Neural cell (in vitro differentiated cells): ENCODE results near the gene RIN3. TPM values are rescaled to one million over a fixed set of nuclear protein-coding genes. Genes with fewer than 3 reads are reported as not detected.

Experiments
- H2AFZ ChIP-seq: fragments of 200-600, 300-800 bp; sonication (generic), shearing (Covaris generic); 2 replicates; pipeline ENCODE4 v1.6.0; 2014; ENCODE audit warnings: low read depth, mild to moderate bottlenecking, antibody characterized with exemption, low read length, moderate library complexity
- H3F3A ChIP-seq: fragments of 200-600 bp; shearing (Covaris generic); 2 replicates; pipeline ENCODE4 v1.6.1; 2016; ENCODE audit warnings: mild to moderate bottlenecking, moderate library complexity, mixed read lengths, antibody characterized with exemption, low read length; ENCODE audit not compliant: insufficient read depth, poor library complexity, severe bottlenecking
- H3K27ac ChIP-seq: fragments of 200-600, 300-800 bp; sonication (generic), shearing (Covaris generic); 2 replicates; pipeline ENCODE4 v1.5.1; 2014; ENCODE audit warnings: mild to moderate bottlenecking, low read length, moderate library complexity
- H3K27me3 ChIP-seq: fragments of 300-800, 200-600 bp; sonication (generic), shearing (Covaris generic); 2 replicates; pipeline ENCODE4 v1.6.0; 2014; ENCODE audit warnings: mild to moderate bottlenecking, low read depth, low read length, moderate library complexity; ENCODE audit not compliant: insufficient read depth
- H3K36me3 ChIP-seq: fragments of 300-800, 200-600 bp; sonication (generic), shearing (Covaris generic); 2 replicates; pipeline ENCODE4 v1.5.1; 2014; ENCODE audit warnings: mild to moderate bottlenecking, antibody characterized with exemption, low read length, moderate library complexity; ENCODE audit not compliant: insufficient read depth
- H3K4me2 ChIP-seq: fragments of 300-800, 200-600 bp; sonication (generic), shearing (Covaris generic); 2 replicates; pipeline ENCODE4 v1.6.0; 2014; ENCODE audit warnings: mild to moderate bottlenecking, low read length
- H3K4me3 ChIP-seq: fragments of 300-800, 200-600 bp; sonication (generic), shearing (Covaris generic); 2 replicates; pipeline ENCODE4 v1.5.1; 2014; ENCODE audit warnings: mild to moderate bottlenecking, low read length, moderate library complexity
- H3K79me2 ChIP-seq: fragments of 200-600 bp; shearing (Covaris generic); replicated peaks from 2 replicates; pipeline ENCODE4 v1.6.0; 2014; ENCODE audit warnings: mild to moderate bottlenecking, low read length, moderate library complexity; ENCODE audit not compliant: insufficient read depth
- H3K9ac ChIP-seq: fragments of 300-800, 200-600 bp; sonication (generic), shearing (Covaris generic); 2 replicates; pipeline ENCODE4 v1.6.1; 2016; ENCODE audit warnings: mild to moderate bottlenecking, low read length, mixed read lengths
- H3K9me2 ChIP-seq: fragments of 200-600 bp; shearing (Covaris generic); 2 replicates; pipeline ENCODE4 v1.6.1; 2016; ENCODE audit warnings: mild to moderate bottlenecking, low read length, mixed read lengths; ENCODE audit not compliant: insufficient read depth
- H3K9me3 ChIP-seq: fragments of 200-600, 300-800 bp; sonication (generic), shearing (Covaris generic); 2 replicates; pipeline ENCODE4 v1.6.1; 2016; ENCODE audit warnings: mild to moderate bottlenecking, mixed run types, low read length, moderate library complexity, mixed read lengths
- H4K20me1 ChIP-seq: fragments of 200-600 bp; shearing (Covaris generic); 2 replicates; pipeline ENCODE4 v1.6.1; 2016; ENCODE audit warnings: mild to moderate bottlenecking, mixed run types; ENCODE audit not compliant: insufficient read depth
- CTCF ChIP-seq: fragments of 450-650 bp; IDR thresholded peaks from 2 replicates; pipeline ENCODE4 v1.5.1; 2014; ENCODE audit warnings: antibody characterized with exemption, mild to moderate bottlenecking, moderate library complexity; ENCODE audit not compliant: poor library complexity, severe bottlenecking
- EP300 ChIP-seq: fragments of 450-650 bp; conservative IDR thresholded peaks from 2 replicates; pipeline ENCODE4 v1.6.1; 2014; ENCODE audit warnings: antibody characterized with exemption, mild to moderate bottlenecking, moderate library complexity; ENCODE audit not compliant: poor library complexity, severe bottlenecking
- EZH2 ChIP-seq: fragments of 200-600, 300-800 bp; shearing (Covaris generic), sonication (generic); IDR thresholded peaks from 2 replicates; pipeline ENCODE4 v1.6.1; 2014; ENCODE audit warnings: antibody characterized with exemption, low read length, borderline replicate concordance, mild to moderate bottlenecking; ENCODE audit not compliant: insufficient read depth, poor library complexity, severe bottlenecking
- MXI1 ChIP-seq: fragments of 450-650 bp; conservative IDR thresholded peaks from 2 replicates; pipeline ENCODE4 v1.6.1; 2014; ENCODE audit warnings: antibody characterized with exemption, mild to moderate bottlenecking; ENCODE audit not compliant: poor library complexity, severe bottlenecking
- POLR2AphosphoS5 ChIP-seq: IDR thresholded peaks from 2 replicates; pipeline ENCODE4 v1.6.1; 2012
- RAD21 ChIP-seq: fragments of 450-650 bp; conservative IDR thresholded peaks from 2 replicates; pipeline ENCODE4 v1.6.1; 2014; ENCODE audit warnings: antibody characterized with exemption, mild to moderate bottlenecking, moderate library complexity
- SMC3 ChIP-seq: fragments of 450-650 bp; conservative IDR thresholded peaks from 2 replicates; pipeline ENCODE4 v1.6.1; 2014; ENCODE audit warnings: antibody characterized with exemption, mild to moderate bottlenecking, moderate library complexity; ENCODE audit not compliant: poor library complexity
- TAF1 ChIP-seq: IDR thresholded peaks from 2 replicates; pipeline ENCODE4 v1.6.1; 2012; ENCODE audit warnings: low read depth
- polyA plus RNA-seq: library from polyadenylated mRNA; depleted of rRNA; stranded (reverse); fragments of >200 nt; gene quantifications from 2 replicates; pipeline ENCODE4 v1.2.3, GENCODE V29; 2014
- TF ChIP-seq, protein P1 (sequence below): IDR thresholded peaks from 2 replicates; pipeline ENCODE4 v1.6.1; 2012; ENCODE audit warnings: borderline replicate concordance

The RIN3 gene
- polyA plus RNA-seq, 1 donor from 2014 or later, result not detected

GRCh38 chr14:92501891-92502351 lies 11.7 kb upstream of the RIN3 start:
- no peaks in the 10 kb centered on the region for H3F3A ChIP-seq
- no peak overlapping the region for H3K4me2 ChIP-seq
- no peaks in the 10 kb centered on the region for H3K27me3 ChIP-seq
- no peaks in the 10 kb centered on the region for H3K9me2 ChIP-seq
- no peaks in the 10 kb centered on the region for H4K20me1 ChIP-seq
- no peak overlapping the region for H3K4me3 ChIP-seq
- H3K36me3 ChIP-seq, result no peaks in the 10 kb centered on the region
- H3K9ac ChIP-seq, result no peak overlapping the region
- H2AFZ ChIP-seq, result no peak overlapping the region
- H3K9me3 ChIP-seq, result no peaks in the 10 kb centered on the region
- TF ChIP-seq, protein P1, sequence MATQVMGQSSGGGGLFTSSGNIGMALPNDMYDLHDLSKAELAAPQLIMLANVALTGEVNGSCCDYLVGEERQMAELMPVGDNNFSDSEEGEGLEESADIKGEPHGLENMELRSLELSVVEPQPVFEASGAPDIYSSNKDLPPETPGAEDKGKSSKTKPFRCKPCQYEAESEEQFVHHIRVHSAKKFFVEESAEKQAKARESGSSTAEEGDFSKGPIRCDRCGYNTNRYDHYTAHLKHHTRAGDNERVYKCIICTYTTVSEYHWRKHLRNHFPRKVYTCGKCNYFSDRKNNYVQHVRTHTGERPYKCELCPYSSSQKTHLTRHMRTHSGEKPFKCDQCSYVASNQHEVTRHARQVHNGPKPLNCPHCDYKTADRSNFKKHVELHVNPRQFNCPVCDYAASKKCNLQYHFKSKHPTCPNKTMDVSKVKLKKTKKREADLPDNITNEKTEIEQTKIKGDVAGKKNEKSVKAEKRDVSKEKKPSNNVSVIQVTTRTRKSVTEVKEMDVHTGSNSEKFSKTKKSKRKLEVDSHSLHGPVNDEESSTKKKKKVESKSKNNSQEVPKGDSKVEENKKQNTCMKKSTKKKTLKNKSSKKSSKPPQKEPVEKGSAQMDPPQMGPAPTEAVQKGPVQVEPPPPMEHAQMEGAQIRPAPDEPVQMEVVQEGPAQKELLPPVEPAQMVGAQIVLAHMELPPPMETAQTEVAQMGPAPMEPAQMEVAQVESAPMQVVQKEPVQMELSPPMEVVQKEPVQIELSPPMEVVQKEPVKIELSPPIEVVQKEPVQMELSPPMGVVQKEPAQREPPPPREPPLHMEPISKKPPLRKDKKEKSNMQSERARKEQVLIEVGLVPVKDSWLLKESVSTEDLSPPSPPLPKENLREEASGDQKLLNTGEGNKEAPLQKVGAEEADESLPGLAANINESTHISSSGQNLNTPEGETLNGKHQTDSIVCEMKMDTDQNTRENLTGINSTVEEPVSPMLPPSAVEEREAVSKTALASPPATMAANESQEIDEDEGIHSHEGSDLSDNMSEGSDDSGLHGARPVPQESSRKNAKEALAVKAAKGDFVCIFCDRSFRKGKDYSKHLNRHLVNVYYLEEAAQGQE, result no peak
- no peak for TF ChIP-seq EZH2
- no peak for TF ChIP-seq MXI1
- no peak overlapping the region for H3K27ac ChIP-seq
- H3K79me2 ChIP-seq, result no peaks in the 10 kb centered on the region

GRCh38 chr14:92502541-92503286 lies 10.9 kb upstream of the RIN3 start:
- H3K27me3 ChIP-seq, result no peaks in the 10 kb centered on the region
- H2AFZ ChIP-seq, result no peak overlapping the region
- H3K79me2 ChIP-seq, result no peaks in the 10 kb centered on the region
- H3K9me2 ChIP-seq, result no peaks in the 10 kb centered on the region
- TF ChIP-seq EP300 (no peak), SMC3 (no peak), RAD21 (no peak), POLR2AphosphoS5 (no peak), EZH2 (no peak), CTCF (no peak), MXI1 (no peak), TAF1 (no peak)
- TF ChIP-seq, protein P1, result no peak
- no peak overlapping the region for H3K9ac ChIP-seq
- H3K4me2 ChIP-seq, result no peak overlapping the region
- no peaks in the 10 kb centered on the region for H3K36me3 ChIP-seq
- H3K27ac ChIP-seq, result no peak overlapping the region
- no peaks in the 10 kb centered on the region for H3F3A ChIP-seq
- no peaks in the 10 kb centered on the region for H4K20me1 ChIP-seq
- H3K4me3 ChIP-seq, result no peak overlapping the region
- H3K9me3 ChIP-seq, result no peaks in the 10 kb centered on the region
